Stimulated activated CD4-positive, alpha-beta T cell treated with anti-CD3 and anti-CD28 coated beads, Interleukin-1b, Interleukin-23, amount 100 ng/mL, for 4 hours (primary cell): ENCODE results near the gene PRKRIP1.
"Not testable (repeated sequence)": the region's sequence is repeated elsewhere in the genome, so short reads cannot be mapped to it uniquely, and the experiment has no call there.

Experiments
- DNase-seq, 2 donors: peaks; one replicate each; pipeline ENCODE4 v3.0.0-alpha.2; 2020; ENCODE audit warnings: low read depth in 2 of 2

Gene PRKRIP1

GRCh38 chr7:102431617-102432298, 35.6 kb downstream of the PRKRIP1 start:
- peak; percentile 25 to 38 for DNase-seq

GRCh38 chr7:102432442-102433218, 36.5 kb downstream of the PRKRIP1 start:
- no peak for DNase-seq

DNA sequence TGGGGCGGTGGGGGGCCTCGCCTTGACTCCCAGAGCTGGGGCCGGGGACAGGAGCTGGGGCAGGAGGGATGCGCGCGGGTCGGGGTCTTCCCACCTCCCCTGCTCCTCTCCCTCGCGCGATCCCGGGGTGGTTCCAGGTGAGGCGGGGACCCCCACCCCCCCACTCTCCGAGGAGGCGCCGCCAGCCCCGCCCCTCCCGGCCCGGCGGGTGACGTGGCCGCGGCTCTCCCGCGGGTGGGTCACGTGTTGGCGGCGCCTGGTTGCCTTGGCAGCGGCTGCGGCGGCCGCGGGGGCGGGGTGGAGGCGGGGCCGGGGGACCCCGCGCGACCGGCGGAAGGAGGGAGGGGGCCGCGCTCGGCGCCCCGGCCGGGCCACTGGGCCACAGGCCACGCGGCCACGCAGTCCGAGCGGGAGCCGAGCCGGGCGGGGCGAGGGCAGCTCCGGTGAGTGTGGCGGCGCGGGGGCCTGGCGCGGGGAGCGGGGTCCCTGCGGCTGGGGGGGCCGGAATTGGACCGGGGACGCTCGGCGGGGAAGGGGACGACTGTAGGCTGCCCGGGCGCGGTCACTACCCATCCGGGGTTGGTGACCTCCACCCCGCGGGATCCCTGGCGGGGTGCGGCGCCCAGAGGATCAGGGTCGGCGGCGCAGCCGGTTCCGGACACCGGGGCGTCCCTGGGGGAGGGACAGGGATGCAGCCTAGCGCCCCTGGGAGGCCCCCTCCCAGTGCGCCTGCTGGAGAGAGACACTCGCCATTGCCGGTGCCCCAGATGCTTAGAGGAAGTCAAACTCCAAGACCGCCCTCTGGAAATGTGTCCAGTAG, 37.3 kb downstream of the PRKRIP1 start, which contains the start of gene ORAI2:
ORAI2 (plus strand) TSS at position 357 of the 820 bp plus-strand sequence. CDS start 5,382 bp downstream, outside the sequence.
- DNase-seq: peak; percentile 85 to 90

- DNase-seq: no peak
These were observed 37.9 kb downstream of the PRKRIP1 start for GRCh38 chr7:102434039-102434486.

DNA sequence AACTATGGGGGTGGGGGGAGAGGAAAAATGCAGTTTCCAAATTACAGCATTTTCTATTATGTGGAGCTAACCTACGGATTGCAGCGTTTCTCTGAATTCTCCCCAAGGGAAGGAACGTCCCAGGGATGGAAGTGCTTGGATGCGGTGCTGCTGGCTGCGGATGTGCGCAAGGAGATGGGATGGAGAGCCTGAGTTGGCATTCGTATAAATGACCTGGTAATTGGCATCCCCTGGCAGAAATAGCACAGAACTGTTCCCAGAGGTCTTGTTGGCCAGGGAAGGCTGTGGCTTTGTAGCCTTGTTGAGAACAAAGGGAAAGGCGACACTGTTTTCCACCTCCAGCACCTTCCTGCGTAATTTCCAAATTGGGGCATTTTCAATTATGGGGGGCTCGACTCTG, 40.0 kb downstream of the PRKRIP1 start:
- DNase-seq: no peak

- no peak for DNase-seq
These were observed 44.0 kb downstream of the PRKRIP1 start for GRCh38 chr7:102439963-102440795.

- no peak for DNase-seq
These were observed 49.0 kb downstream of the PRKRIP1 start for GRCh38 chr7:102444961-102445673.

DNA sequence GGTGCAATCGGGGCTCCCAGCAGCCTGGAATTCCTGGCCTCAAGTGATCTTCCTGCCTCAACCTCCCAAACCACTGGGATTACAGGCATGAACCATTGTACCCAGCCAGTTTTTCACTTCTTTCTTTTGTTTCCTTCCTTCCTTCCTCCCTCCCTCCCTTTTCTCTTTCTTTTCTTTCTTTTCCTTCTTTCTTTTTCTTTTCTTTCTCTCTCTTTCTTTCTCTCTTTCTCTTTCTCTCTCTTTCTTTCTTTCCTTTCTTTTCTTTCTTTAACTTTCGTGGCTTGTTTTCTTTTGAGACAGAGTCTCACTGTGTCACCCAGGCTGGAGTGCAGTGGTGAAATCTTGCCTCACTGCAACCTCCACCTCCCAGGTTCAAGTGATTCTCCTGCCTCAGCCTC, 49.5 kb downstream of the PRKRIP1 start:
- DNase-seq: no peak

- DNase-seq: no peak
These were observed 50.4 kb downstream of the PRKRIP1 start for GRCh38 chr7:102446387-102447156.

GRCh38 chr7:102447311-102447710, 51.1 kb downstream of the PRKRIP1 start:
- no peak for DNase-seq

DNA sequence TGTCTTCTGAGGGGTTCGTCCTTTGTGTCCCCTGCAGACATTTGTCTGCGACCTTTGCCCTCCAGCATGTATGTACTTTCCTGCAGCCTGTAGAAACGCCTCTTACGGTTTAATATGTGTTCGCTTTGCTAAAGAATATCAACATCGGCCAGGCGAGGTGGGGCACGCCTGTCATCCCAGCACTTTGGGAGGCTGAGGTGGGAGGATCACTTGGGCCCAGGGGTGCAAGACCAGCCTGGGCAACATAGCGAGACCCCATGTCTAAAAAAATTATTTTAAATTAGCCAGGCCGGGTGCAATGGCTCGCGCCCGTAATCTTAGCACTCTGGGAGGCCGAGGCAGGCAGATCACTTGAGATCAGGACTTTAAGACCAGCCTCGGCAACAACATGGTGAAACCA, 53.0 kb downstream of the PRKRIP1 start:
- DNase-seq: no peak

DNA sequence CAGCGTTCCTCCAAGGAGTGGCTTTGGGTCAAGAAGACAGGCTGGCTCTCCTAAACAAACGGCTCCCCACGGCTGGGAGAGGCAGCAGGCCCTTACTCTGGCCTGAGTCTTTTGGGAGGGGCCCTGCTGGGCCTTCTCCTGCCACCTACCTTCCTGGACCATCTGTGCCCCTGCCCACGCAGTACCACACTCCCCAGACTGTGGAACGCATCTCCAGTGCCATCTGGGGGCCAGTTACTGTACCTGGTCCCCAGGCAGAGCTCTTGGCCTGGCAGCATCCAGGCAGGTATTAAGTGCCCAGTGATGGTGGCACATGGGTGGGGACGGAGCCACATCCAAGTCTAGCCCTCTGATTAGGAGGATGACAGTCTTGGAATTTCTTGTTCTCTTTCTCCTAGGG, 54.1 kb downstream of the PRKRIP1 start:
- DNase-seq: peak; percentile 32 to 51

- no peak for DNase-seq
These were observed 55.4 kb downstream of the PRKRIP1 start for GRCh38 chr7:102451371-102452054.

DNA sequence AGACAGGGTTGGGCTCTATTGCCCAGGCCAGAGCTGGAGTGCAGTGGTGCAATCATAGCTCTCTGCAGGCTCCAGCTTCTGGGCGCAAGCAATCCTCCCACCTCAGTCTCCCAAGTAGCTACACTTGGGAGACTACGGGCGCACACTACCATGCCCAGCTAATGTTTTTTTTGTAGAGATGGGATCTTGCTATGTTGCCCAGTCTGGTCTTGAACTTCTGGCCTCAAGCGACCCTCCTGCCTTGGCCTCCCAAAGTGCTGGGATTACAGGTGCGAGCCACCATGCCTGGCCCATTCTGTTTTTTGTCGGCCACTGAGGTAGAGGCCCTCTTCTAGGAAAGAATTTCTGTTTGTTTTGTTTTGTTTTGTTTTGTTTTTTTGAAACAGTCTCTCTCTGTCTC, 56.3 kb downstream of the PRKRIP1 start:
- DNase-seq: no peak

GRCh38 chr7:102453319-102453718, 57.2 kb downstream of the PRKRIP1 start:
- DNase-seq: no peak

DNA sequence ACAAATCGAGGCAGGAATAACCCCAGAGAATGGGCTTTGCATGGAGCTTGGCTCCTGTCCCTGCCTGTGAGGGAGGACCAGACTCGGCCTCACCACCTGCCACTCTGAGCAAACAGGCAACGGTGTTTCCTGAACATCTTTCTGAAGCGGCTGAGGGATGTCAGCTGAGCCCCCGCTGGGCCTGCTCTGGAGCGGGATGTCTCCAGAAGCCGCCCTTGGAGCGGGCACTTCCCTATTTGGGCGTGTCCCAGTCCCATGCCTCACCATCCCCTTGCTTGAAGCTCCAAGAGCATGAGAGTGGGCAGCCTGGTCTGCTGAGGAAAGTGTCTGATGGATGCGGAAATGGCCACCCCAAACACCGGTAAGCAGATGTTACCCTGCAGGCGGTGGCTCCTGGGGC, 58.3 kb downstream of the PRKRIP1 start:
- DNase-seq: no peak

DNA sequence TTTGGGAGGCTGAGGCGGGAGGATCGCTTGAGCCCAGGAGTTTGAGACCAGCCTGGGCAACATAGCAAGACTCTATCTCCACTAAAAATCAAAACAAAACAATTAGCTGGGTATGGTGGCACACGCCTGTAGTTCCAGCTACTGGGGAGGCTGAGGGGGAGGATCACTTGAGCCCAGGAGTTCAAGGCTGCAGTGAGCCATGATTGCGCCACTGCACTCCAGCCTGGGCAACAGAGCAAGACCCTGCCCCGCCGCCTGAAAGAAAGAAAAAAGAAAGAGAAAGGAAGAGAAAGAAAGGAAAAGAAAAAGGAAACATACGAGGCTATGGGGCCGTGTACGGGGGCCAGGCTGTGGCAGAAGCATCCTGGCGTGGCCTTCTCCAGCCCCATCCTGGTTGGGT, 58.8 kb downstream of the PRKRIP1 start:
- not testable (repeated sequence) for DNase-seq

GRCh38 chr7:102455596-102455995, 59.4 kb downstream of the PRKRIP1 start:
- DNase-seq: no peak

- DNase-seq: no peak
These were observed 60.2 kb downstream of the PRKRIP1 start for GRCh38 chr7:102456327-102456726.
